ENCODE data around the gene KCNJ6.

GRCh38 chr21:37673801-37674575 is 242.3 kb downstream of the KCNJ6 start:
- TF ChIP-seq, protein P1, sequence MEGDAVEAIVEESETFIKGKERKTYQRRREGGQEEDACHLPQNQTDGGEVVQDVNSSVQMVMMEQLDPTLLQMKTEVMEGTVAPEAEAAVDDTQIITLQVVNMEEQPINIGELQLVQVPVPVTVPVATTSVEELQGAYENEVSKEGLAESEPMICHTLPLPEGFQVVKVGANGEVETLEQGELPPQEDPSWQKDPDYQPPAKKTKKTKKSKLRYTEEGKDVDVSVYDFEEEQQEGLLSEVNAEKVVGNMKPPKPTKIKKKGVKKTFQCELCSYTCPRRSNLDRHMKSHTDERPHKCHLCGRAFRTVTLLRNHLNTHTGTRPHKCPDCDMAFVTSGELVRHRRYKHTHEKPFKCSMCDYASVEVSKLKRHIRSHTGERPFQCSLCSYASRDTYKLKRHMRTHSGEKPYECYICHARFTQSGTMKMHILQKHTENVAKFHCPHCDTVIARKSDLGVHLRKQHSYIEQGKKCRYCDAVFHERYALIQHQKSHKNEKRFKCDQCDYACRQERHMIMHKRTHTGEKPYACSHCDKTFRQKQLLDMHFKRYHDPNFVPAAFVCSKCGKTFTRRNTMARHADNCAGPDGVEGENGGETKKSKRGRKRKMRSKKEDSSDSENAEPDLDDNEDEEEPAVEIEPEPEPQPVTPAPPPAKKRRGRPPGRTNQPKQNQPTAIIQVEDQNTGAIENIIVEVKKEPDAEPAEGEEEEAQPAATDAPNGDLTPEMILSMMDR (conservative IDR thresholded peaks at IDR 0.05; ENCODE audit: low read length), result no peak
- no peak for TF ChIP-seq EZH2phosphoT487 (IDR thresholded peaks at IDR 0.05; ENCODE audit: borderline replicate concordance, low read depth, low read length)
